Stimulated activated naive B cell treated with anti-CD40 and anti-IgM and Interleukin-4, amounts not matched to agents 10 μg/mL and 1 μg/mL and 100 μg/mL, for 72 hours (primary cell): Measurements from ENCODE around the gene SCP2.

Experiments
- ATAC-seq, 2 donors: fragments of 150-1000 bp; cut with Tn5 transposase; replicated peaks; 2 replicates each; pipeline ENCODE4 v1.10.0; 2021; ENCODE audit warnings: moderate library complexity in 1 of 2
- DNase-seq: peaks from one replicate; pipeline ENCODE4 v3.0.0; 2021
- H3K27ac Mint-ChIP-seq: one replicate; pipeline ENCODE4 v1.8.0; 2022; ENCODE audit warnings: mild to moderate bottlenecking, mixed read lengths
- H3K27me3 Mint-ChIP-seq, 2 donors: one replicate each; pipeline ENCODE4 v1.8.0; 2022; ENCODE audit warnings: mixed read lengths in 2 of 2
- H3K36me3 Mint-ChIP-seq, 2 donors: one replicate each; pipeline ENCODE4 v1.8.0; 2022; ENCODE audit warnings: mixed read lengths in 2 of 2, mild to moderate bottlenecking in 1 of 2
- H3K4me1 Mint-ChIP-seq, 2 donors: one replicate each; pipeline ENCODE4 v1.8.0; 2022; ENCODE audit warnings: mixed read lengths in 2 of 2, mild to moderate bottlenecking in 1 of 2
- H3K4me3 Mint-ChIP-seq, 2 donors: one replicate each; pipeline ENCODE4 v1.8.0; 2022; ENCODE audit warnings: mild to moderate bottlenecking in 2 of 2, mixed read lengths in 2 of 2, moderate library complexity in 1 of 2
- H3K9me3 Mint-ChIP-seq, 2 donors: one replicate each; pipeline ENCODE4 v1.8.0; 2022; ENCODE audit warnings: mixed read lengths in 2 of 2, mild to moderate bottlenecking in 1 of 2

The SCP2 gene

GRCh38 chr1:53067886-53068285 lies 140.8 kb downstream of the SCP2 start:
- Mint-ChIP-seq H3K27me3 (peaks cover 23 to 26% of the 10 kb centered on the region in 2 donors), H3K36me3 (no peaks in the 10 kb centered on the region), H3K9me3 (no peaks in the 10 kb centered on the region), H3K4me1 (peaks cover 4% of the 10 kb centered on the region in 2 donors), H3K4me3 (no peak overlapping the region), H3K27ac (no peak overlapping the region)
- no peak for ATAC-seq
- DNase-seq = no peak

- peaks cover 17 to 20% of the 10 kb centered on the region in 2 donors for H3K27me3 Mint-ChIP-seq
Observed at GRCh38 chr1:53068314-53069099, 141.4 kb downstream of the SCP2 start.

GRCh38 chr1:53069265-53069662 lies 142.2 kb downstream of the SCP2 start:
- Mint-ChIP-seq H3K27me3 (peaks cover 11 to 13% of the 10 kb centered on the region in 2 donors), H3K36me3 (no peaks in the 10 kb centered on the region), H3K9me3 (no peaks in the 10 kb centered on the region), H3K27ac (no peak overlapping the region), H3K4me3 (no peak overlapping the region), H3K4me1 (no peaks in the 10 kb centered on the region)
- DNase-seq = no peak
- no peak for ATAC-seq

More at GRCh38 chr1:53068314-53069099, 141.4 kb downstream of the SCP2 start:
- no peak overlapping the region for H3K27ac Mint-ChIP-seq
- H3K36me3 Mint-ChIP-seq = no peaks in the 10 kb centered on the region
- no peak overlapping the region for H3K4me3 Mint-ChIP-seq
- H3K9me3 Mint-ChIP-seq = no peaks in the 10 kb centered on the region
- no peaks in the 10 kb centered on the region for H3K4me1 Mint-ChIP-seq
- DNase-seq (no peak), ATAC-seq (no peak)

DNA sequence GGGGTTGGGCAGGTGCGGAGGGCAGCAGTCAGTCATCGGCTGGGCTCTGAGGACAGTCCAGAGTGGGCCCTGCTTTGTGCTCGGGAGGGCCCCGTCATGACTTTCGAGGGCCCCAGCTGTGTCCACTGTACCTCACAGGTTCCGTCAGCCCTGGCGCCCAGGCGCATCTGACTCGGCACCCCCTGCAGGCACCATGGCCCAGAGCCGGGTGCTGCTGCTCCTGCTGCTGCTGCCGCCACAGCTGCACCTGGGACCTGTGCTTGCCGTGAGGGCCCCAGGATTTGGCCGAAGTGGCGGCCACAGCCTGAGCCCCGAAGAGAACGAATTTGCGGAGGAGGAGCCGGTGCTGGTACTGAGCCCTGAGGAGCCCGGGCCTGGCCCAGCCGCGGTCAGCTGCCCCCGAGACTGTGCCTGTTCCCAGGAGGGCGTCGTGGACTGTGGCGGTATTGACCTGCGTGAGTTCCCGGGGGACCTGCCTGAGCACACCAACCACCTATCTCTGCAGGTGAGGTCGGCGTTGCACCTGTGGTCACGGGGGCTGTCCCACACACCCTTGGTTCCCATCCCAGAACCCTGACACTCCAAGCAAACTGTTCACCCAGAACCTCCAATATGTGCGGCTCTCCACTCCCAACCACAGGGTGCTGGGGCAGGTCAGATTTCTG lies 142.7 kb downstream of the SCP2 start:
- H3K36me3 Mint-ChIP-seq = no peaks in the 10 kb centered on the region
- H3K9me3 Mint-ChIP-seq = no peaks in the 10 kb centered on the region
- H3K4me1 Mint-ChIP-seq = no peaks in the 10 kb centered on the region
- peaks cover 10 to 15% of the 10 kb centered on the region in 2 donors for H3K27me3 Mint-ChIP-seq
- DNase-seq = no peak
- no peak overlapping the region for H3K27ac Mint-ChIP-seq
- ATAC-seq = no peak
- H3K4me3 Mint-ChIP-seq = no peak overlapping the region

DNA sequence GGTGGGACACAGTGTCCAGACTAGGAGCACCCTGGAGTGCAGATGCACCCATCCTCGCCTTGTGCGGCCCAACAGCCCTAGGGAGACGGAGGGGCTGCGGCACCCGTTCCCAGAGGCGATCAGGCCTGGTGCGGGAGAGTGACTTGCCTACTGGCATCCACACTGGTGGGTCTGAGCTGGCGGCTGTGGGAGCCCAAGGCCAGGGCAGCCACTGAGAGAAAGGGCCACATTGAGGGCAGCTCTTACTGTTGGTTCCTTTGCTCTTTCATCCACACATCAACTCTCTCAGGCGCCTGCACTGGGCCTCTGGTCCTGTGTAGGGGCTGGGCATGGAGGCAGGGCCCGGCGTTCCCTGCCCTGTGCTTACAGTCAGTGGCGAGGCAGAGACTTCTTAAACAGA lies 143.5 kb downstream of the SCP2 start:
- Mint-ChIP-seq H3K4me1 (no peaks in the 10 kb centered on the region), H3K27me3 (peaks cover 12 to 14% of the 10 kb centered on the region in 2 donors), H3K36me3 (no peaks in the 10 kb centered on the region), H3K27ac (no peak overlapping the region), H3K9me3 (no peaks in the 10 kb centered on the region), H3K4me3 (no peak overlapping the region)
- DNase-seq = no peak
- no peak for ATAC-seq

DNA sequence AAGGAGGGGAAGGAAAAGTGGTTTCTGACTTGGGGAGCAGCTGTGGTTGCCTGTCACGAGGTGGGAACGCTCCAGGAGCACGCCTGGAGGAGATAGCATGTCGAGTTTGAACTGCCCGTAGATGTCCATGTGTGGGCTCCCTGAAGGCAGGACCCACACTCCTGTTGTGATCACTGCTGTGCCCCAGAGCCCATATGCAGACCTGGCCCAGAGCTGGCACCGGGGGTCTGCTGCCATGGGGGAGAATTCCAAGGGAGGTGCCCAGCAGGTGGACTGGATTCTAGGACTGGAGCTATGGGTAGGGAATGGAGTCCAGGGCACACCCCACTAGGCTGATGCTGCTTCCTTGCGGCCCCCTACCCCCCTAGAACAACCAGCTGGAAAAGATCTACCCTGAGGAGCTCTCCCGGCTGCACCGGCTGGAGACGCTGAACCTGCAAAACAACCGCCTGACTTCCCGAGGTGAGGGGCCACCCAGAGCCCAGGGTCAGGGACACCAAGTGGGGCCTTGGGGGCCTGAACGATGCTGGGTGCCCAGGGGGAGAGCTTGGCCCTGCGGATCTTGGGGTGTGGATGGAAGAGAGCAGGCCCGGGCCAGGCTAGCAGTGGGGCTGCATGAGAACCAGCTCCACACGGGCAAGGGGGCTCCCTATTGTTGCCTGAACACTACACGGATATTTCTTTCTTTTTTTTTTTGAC lies 144.2 kb downstream of the SCP2 start:
- ATAC-seq (no peak), DNase-seq (no peak)
- no peaks in the 10 kb centered on the region for H3K4me1 Mint-ChIP-seq
- H3K4me3 Mint-ChIP-seq = no peak overlapping the region
- H3K27ac Mint-ChIP-seq = no peak overlapping the region
- H3K36me3 Mint-ChIP-seq = no peaks in the 10 kb centered on the region
- H3K9me3 Mint-ChIP-seq = no peaks in the 10 kb centered on the region
- H3K27me3 Mint-ChIP-seq = peaks cover 10 to 11% of the 10 kb centered on the region in 2 donors

DNA sequence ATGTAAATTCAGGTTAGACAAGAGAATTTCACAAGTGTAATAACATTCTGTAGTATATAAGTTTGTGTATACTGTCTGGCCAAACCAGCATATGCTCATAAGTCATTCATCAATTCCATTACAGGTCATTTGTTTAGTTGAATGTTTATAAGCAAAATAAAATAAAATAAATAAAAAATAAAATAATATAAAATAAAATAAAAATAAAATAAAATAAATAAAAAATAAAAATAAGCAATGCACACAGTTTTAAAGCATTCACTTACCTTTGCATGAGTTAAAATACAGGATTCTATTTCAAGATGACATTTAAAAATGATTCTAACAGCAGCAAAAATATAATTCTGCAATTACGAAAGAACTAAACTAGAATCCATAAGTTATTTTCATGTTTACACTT lies 144.8 kb downstream of the SCP2 start:
- Mint-ChIP-seq H3K36me3 (no peaks in the 10 kb centered on the region), H3K4me3 (no peak overlapping the region), H3K27ac (no peak overlapping the region)

GRCh38 chr1:53073287-53073686 lies 146.2 kb downstream of the SCP2 start:
- no peaks in the 10 kb centered on the region for H3K36me3 Mint-ChIP-seq
- H3K4me1 Mint-ChIP-seq = no peaks in the 10 kb centered on the region
- ATAC-seq = no peak
- H3K27ac Mint-ChIP-seq = no peak overlapping the region
- no peaks in the 10 kb centered on the region for H3K9me3 Mint-ChIP-seq
- peaks cover 10 to 11% of the 10 kb centered on the region in 2 donors for H3K27me3 Mint-ChIP-seq
- H3K4me3 Mint-ChIP-seq = no peak overlapping the region
- DNase-seq = no peak

More for the DNA sequence above, 144.8 kb downstream of the SCP2 start:
- DNase-seq = no peak
- Mint-ChIP-seq H3K9me3 (no peaks in the 10 kb centered on the region), H3K4me1 (no peaks in the 10 kb centered on the region), H3K27me3 (peaks cover 10 to 11% of the 10 kb centered on the region in 2 donors)
- ATAC-seq = no peak

DNA sequence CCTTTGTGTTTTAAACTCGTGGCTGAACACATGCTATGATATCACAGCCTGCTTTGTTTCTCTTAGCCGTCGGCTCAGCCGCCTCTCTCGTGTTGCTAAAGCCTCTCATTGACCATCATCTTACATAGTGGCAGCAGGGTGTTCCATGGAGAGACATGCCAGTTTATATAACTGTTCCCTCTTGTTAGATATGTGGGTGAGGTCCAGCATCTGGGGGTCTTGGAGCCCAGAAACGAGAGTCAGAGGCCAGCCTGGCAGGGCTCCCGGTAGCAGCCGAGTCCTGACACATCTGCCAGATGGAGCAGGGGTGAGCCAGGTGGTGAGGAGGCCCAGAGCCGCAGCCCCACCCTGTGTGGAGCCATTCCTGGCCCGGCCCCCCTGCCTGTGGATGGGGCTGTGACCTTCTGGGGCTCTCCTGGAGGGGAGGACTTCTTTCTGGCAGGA lies 146.8 kb downstream of the SCP2 start:
- DNase-seq (no peak), ATAC-seq (no peak)
- no peaks in the 10 kb centered on the region for H3K36me3 Mint-ChIP-seq
- no peak overlapping the region for H3K27ac Mint-ChIP-seq
- peaks cover 10 to 11% of the 10 kb centered on the region in 2 donors for H3K27me3 Mint-ChIP-seq
- H3K9me3 Mint-ChIP-seq = no peaks in the 10 kb centered on the region
- no peaks in the 10 kb centered on the region for H3K4me1 Mint-ChIP-seq
- no peak overlapping the region for H3K4me3 Mint-ChIP-seq

- no peak for DNase-seq
- Mint-ChIP-seq H3K36me3 (no peaks in the 10 kb centered on the region), H3K4me1 (no peaks in the 10 kb centered on the region), H3K27me3 (peaks cover 10 to 11% of the 10 kb centered on the region in 2 donors), H3K4me3 (no peak overlapping the region), H3K27ac (no peak overlapping the region), H3K9me3 (no peaks in the 10 kb centered on the region)
- no peak for ATAC-seq
Observed at GRCh38 chr1:53074313-53075154, 147.5 kb downstream of the SCP2 start.

DNA sequence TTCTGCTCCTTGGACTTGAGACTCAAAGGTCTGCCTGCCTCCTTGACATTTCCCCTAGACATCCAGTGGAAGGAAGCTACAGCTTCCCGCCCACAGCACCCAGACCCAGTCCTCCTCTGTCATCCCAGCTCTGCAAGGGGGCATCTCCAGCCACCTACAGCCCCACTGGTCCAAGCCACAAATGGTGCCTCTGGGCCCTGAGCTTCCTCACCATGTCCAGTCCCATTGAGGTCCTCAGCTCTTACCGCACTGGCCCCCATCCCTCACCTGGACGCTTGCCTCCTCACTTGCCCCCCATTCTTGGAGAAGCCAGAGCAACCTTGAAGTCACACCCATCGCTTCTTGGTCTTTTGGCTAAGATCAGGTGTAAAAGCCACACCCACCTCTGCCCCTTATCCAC lies 148.1 kb downstream of the SCP2 start:
- no peaks in the 10 kb centered on the region for H3K4me1 Mint-ChIP-seq
- peaks cover 10 to 11% of the 10 kb centered on the region in 2 donors for H3K27me3 Mint-ChIP-seq
- no peak for ATAC-seq
- no peak overlapping the region for H3K27ac Mint-ChIP-seq
- no peak overlapping the region for H3K4me3 Mint-ChIP-seq
- H3K36me3 Mint-ChIP-seq = no peaks in the 10 kb centered on the region
- DNase-seq = no peak
- no peaks in the 10 kb centered on the region for H3K9me3 Mint-ChIP-seq

DNA sequence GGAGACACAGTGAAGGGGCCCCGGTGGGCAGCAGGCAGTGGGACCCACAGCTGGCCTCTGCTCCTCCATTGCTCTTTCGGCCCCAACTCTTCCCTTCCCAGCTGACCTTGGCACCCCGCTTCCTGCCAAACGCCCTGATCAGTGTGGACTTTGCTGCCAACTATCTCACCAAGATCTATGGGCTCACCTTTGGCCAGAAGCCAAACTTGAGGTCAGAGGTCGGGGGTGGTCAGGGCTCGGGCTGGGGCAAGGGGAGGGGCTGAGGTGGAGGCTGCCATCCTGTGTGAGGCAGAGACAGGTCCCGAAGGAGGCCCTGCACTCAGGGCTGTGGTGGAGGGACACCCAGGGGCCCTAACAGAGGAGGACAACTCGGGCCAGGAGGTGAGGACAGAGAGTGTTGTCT lies 148.7 kb downstream of the SCP2 start:
- no peak for DNase-seq
- no peak overlapping the region for H3K4me3 Mint-ChIP-seq
- H3K4me1 Mint-ChIP-seq = no peaks in the 10 kb centered on the region
- H3K27ac Mint-ChIP-seq = no peak overlapping the region
- no peak for ATAC-seq
- no peaks in the 10 kb centered on the region for H3K36me3 Mint-ChIP-seq
- H3K9me3 Mint-ChIP-seq = no peaks in the 10 kb centered on the region
- H3K27me3 Mint-ChIP-seq = peaks cover 10 to 11% of the 10 kb centered on the region in 2 donors

- ATAC-seq (no peak), DNase-seq (no peak)
- Mint-ChIP-seq H3K27ac (no peak overlapping the region), H3K9me3 (no peaks in the 10 kb centered on the region), H3K27me3 (peaks cover 10 to 11% of the 10 kb centered on the region in 2 donors), H3K36me3 (no peaks in the 10 kb centered on the region), H3K4me1 (no peaks in the 10 kb centered on the region), H3K4me3 (no peak overlapping the region)
Observed at GRCh38 chr1:53076165-53076564, 149.1 kb downstream of the SCP2 start.
